HCT116 (cell line): Measurements from ENCODE around the gene ETF1. TPM values are rescaled to one million over a fixed set of nuclear protein-coding genes. Genes with fewer than 3 reads are reported as not detected.

Source experiments
- ATAC-seq: fragments of 200-7000 bp; cut with Tn5 transposase; 2 replicates; pipeline ENCODE4 v1.9.1; 2020; ENCODE audit warnings: mild to moderate bottlenecking, moderate library complexity
- BruUV-seq: library from RNA; stranded (reverse); fragments of 400-500 nt; replicated peaks from 2 replicates; lab custom pipeline; 2021; lab: Mats Ljungman, UMichigan
- CTCF ChIA-PET: fragments of 300-600 bp; sonication (Branson Sonifier 250); formaldehyde crosslinking; loops from one replicate; lab custom pipeline; 2021; ENCODE audit warnings: antibody characterized with exemption; lab: Charles Lee
- POLR2A ChIA-PET: fragments of 300-600, 350-600 bp; sonication (Branson Sonifier 250); formaldehyde crosslinking; loops from one replicate; lab custom pipeline; 2021; ENCODE audit warnings: antibody characterized with exemption; lab: Charles Lee
- RAD21 ChIA-PET, 2 experiments: fragments of 300-600 bp; sonication (Branson Sonifier 250); formaldehyde crosslinking; loops; one replicate each; lab custom pipeline; 2023; ENCODE audit warnings: low total read pairs in 2 of 2; ENCODE audit not compliant: uncharacterized antibody in 2 of 2, unreplicated experiment in 2 of 2, low non-redundant PET in 1 of 2; lab: Charles Lee
- DNase-seq: peaks from one replicate; pipeline ENCODE4 v3.0.0-alpha.2; 2010; ENCODE audit warnings: low read depth, low spot score
- H2AFZ ChIP-seq: fragments of 200-600 bp; shearing (Covaris generic), sonication (generic); 2 replicates; pipeline ENCODE4 v1.6.1; 2017; ENCODE audit warnings: low read depth, mixed run types, mixed read lengths, antibody characterized with exemption, low read length; ENCODE audit not compliant: poor library complexity, severe bottlenecking
- H3K27ac ChIP-seq: 2 replicates; pipeline ENCODE4 v1.5.1; 2012; ENCODE audit warnings: low read depth, low read length
- H3K27me3 ChIP-seq: fragments of 200-600 bp; sonication (generic); 2 replicates; pipeline ENCODE4 v1.6.1; 2016; ENCODE audit warnings: mixed run types, low read length, mixed read lengths; ENCODE audit not compliant: insufficient read depth
- H3K36me3 ChIP-seq, 2 experiments: fragments of 200-500 bp in 1 of 2; fragments of 200-600 bp in 1 of 2; sonication (Bioruptor generic) in 1 of 2; sonication (generic) in 1 of 2; 2 replicates each; pipeline versions ENCODE4 v1.5.1 to v1.6.1; 2014 to 2016; ENCODE audit warnings: low read length in 2 of 2, inconsistent platforms in 1 of 2, mixed read lengths in 1 of 2, mixed run types in 1 of 2; ENCODE audit not compliant: insufficient read depth in 2 of 2, control insufficient read depth in 1 of 2
- H3K4me1 ChIP-seq, 2 experiments: fragments of 200-600 bp in 1 of 2; sonication (generic) in 1 of 2; 2 replicates each; pipeline versions ENCODE4 v1.5.1 to v1.6.1; 2012 to 2017; ENCODE audit warnings: low read length in 2 of 2, inconsistent platforms in 1 of 2, mild to moderate bottlenecking in 1 of 2, mixed read lengths in 1 of 2, mixed run types in 1 of 2, moderate library complexity in 1 of 2; ENCODE audit not compliant: insufficient read depth in 2 of 2, control insufficient read depth in 1 of 2
- H3K4me2 ChIP-seq: fragments of 200-600 bp; sonication (generic); 2 replicates; pipeline ENCODE4 v1.6.1; 2017; ENCODE audit warnings: mixed run types, low read length, mixed read lengths
- H3K4me3 ChIP-seq, 2 experiments: fragments of 200-600 bp in 1 of 2; sonication (generic) in 1 of 2; replicated peaks in 1 of 2; 2 replicates each; pipeline ENCODE4 v1.5.1; 2011 to 2016; ENCODE audit warnings: low read length in 2 of 2, control low read depth in 1 of 2, low read depth in 1 of 2, mild to moderate bottlenecking in 1 of 2, mixed read lengths in 1 of 2, mixed run types in 1 of 2
- H3K79me2 ChIP-seq: fragments of 200-600 bp; sonication (generic); 2 replicates; pipeline ENCODE4 v1.6.1; 2017; ENCODE audit warnings: mild to moderate bottlenecking, mixed run types, low read length, moderate library complexity, mixed read lengths; ENCODE audit not compliant: insufficient read depth
- H3K9ac ChIP-seq: fragments of 200-600 bp; sonication (generic); 2 replicates; pipeline ENCODE4 v1.6.1; 2016; ENCODE audit warnings: low read length, mixed read lengths
- H3K9me2 ChIP-seq: fragments of 200-600 bp; sonication (generic), shearing (Covaris generic); 2 replicates; pipeline ENCODE4 v1.6.1; 2017; ENCODE audit warnings: mixed run types, mild to moderate bottlenecking, moderate library complexity; ENCODE audit not compliant: insufficient read depth
- H3K9me3 ChIP-seq, 2 experiments: fragments of 200-500 bp in 1 of 2; fragments of 200-600 bp in 1 of 2; sonication (Bioruptor generic) in 1 of 2; sonication (generic) in 1 of 2; 2 replicates each; pipeline ENCODE4 v1.6.1; 2014 to 2017; ENCODE audit warnings: low read length in 2 of 2, mixed read lengths in 2 of 2, inconsistent platforms in 1 of 2, low read depth in 1 of 2, mild to moderate bottlenecking in 1 of 2, mixed run types in 1 of 2, moderate library complexity in 1 of 2; ENCODE audit not compliant: control insufficient read depth in 1 of 2, insufficient read depth in 1 of 2
- H4K20me1 ChIP-seq: fragments of 200-600 bp; sonication (generic), shearing (Covaris generic); 2 replicates; pipeline ENCODE4 v1.6.1; 2017; ENCODE audit warnings: mixed run types, mild to moderate bottlenecking, moderate library complexity; ENCODE audit not compliant: insufficient read depth
- CBX3 ChIP-seq: IDR thresholded peaks from 2 replicates; pipeline ENCODE4 v1.6.1; 2012; ENCODE audit warnings: low read depth
- CEBPB ChIP-seq: IDR thresholded peaks from 2 replicates; pipeline ENCODE4 v1.6.1; 2012; ENCODE audit warnings: low read depth
- EGR1 ChIP-seq: IDR thresholded peaks from 2 replicates; pipeline ENCODE4 v1.6.1; 2012; ENCODE audit warnings: low read depth
- EZH2 ChIP-seq: fragments of 200-600 bp; sonication (generic); IDR thresholded peaks from 2 replicates; pipeline ENCODE4 v1.6.1; 2017; ENCODE audit warnings: antibody characterized with exemption, mixed run types
- POLR2A ChIP-seq: IDR thresholded peaks from 2 replicates; pipeline ENCODE4 v1.7.0; 2011; ENCODE audit warnings: borderline replicate concordance; ENCODE audit not compliant: insufficient read depth, insufficient read length; ENCODE audit errors: extremely low read depth
- RAD21 ChIP-seq: IDR thresholded peaks from 2 replicates; pipeline ENCODE4 v1.6.1; 2012; ENCODE audit warnings: low read depth, mild to moderate bottlenecking
- SP1 ChIP-seq: IDR thresholded peaks from 2 replicates; pipeline ENCODE4 v1.6.1; 2012; ENCODE audit warnings: low read depth
- SRF ChIP-seq: IDR thresholded peaks from 2 replicates; pipeline ENCODE4 v1.6.1; 2012; ENCODE audit warnings: low read depth
- TCF7L2 ChIP-seq: IDR thresholded peaks from 2 replicates; pipeline ENCODE4 v1.7.0; 2011; ENCODE audit warnings: borderline replicate concordance, inconsistent platforms; ENCODE audit not compliant: insufficient read depth, insufficient read length; ENCODE audit errors: extremely low read depth
- ZBTB33 ChIP-seq: IDR thresholded peaks from 2 replicates; pipeline ENCODE4 v1.6.1; 2011; ENCODE audit warnings: mild to moderate bottlenecking, low read length, moderate library complexity; ENCODE audit not compliant: insufficient replicate concordance; ENCODE audit errors: extremely low read depth
- intact Hi-C: fragments of 100-400 bp; cut with micrococcal nuclease; formaldehyde crosslinking; loops from 2 replicates; pipeline ENCODE4 v1.10.0; 2022
- total RNA-seq: library from RNA; stranded (reverse); gene quantifications from one replicate; pipeline ENCODE4 v1.2.1, GENCODE V29; 2021; ENCODE audit not compliant: unreplicated experiment

The ETF1 gene
- total RNA-seq, 1 experiment from 2014 or later: 178 TPM

- Histone ChIP-seq H2AFZ (no peak overlapping the region), H3K4me1 (peaks cover 0 to 25% of the 10 kb centered on the region in 2 experiments; a peak in 3 of 4 replicates), H3K36me3 (no peaks in the 10 kb centered on the region), H3K27ac (no peak overlapping the region), H3K9ac (no peak overlapping the region), H3K9me3 (no peaks in the 10 kb centered on the region), H3K79me2 (no peaks in the 10 kb centered on the region), H3K27me3 (no peaks in the 10 kb centered on the region), H3K4me3 (no peak overlapping the region), H3K9me2 (no peaks in the 10 kb centered on the region), H3K4me2 (no peak overlapping the region), H4K20me1 (no peaks in the 10 kb centered on the region)
- DNase-seq (no peak), ATAC-seq (no peak)
- CTCF ChIA-PET: interaction anchor here (1.3 kb wide), 1 partner anchor 44 kb away, joined by 3 read pairs; no protein-coding TSS in a partner anchor
- POLR2A ChIA-PET: no interaction called here
- RAD21 ChIA-PET: no interaction called here
- no TSS peak for BruUV-seq
- TF ChIP-seq SRF: no peak
- no peak for TF ChIP-seq CBX3
- TF ChIP-seq SP1: no peak
- TF ChIP-seq TCF7L2: no peak
- TF ChIP-seq POLR2A: no peak
- no peak for TF ChIP-seq RAD21
- no peak for TF ChIP-seq EZH2
- TF ChIP-seq EGR1: no peak
- no peak for TF ChIP-seq ZBTB33
- no peak for TF ChIP-seq CEBPB
- intact Hi-C loops: no loop called here
Measured at GRCh38 chr5:138460032-138460693, 82.9 kb downstream of the ETF1 start.
